DOHH2 (cell line): ENCODE measurements around the gene MAN1B1.

Source experiments
- CTCF ChIP-seq: fragments of 200-600 bp; sonication (generic); IDR thresholded peaks from one replicate; pipeline ENCODE4 v1.5.1; 2014; ENCODE audit warnings: antibody characterized with exemption, mild to moderate bottlenecking, low read depth, low read length; ENCODE audit not compliant: poor library complexity, severe bottlenecking
- EZH2phosphoT487 ChIP-seq: fragments of 200-600 bp; sonication (generic); IDR thresholded peaks from 2 replicates; pipeline ENCODE4 v1.6.1; 2017; ENCODE audit warnings: borderline replicate concordance, mild to moderate bottlenecking, antibody characterized with exemption, low read length, moderate library complexity, mixed read lengths

- TF ChIP-seq CTCF (no peak), EZH2phosphoT487 (no peak)
Observed at GRCh38 chr9:137070201-137070905, 16.4 kb upstream of the MAN1B1 start, which contains the start of gene SAPCD2.
